GM12872 (cell line): Measurements from ENCODE around the gene AGBL4.

ENCODE experiments used
- TF ChIP-seq, protein P1 (sequence below): IDR thresholded peaks from 3 replicates; pipeline ENCODE4 v1.5.1; 2011; ENCODE audit warnings: low read depth, mild to moderate bottlenecking, low read length, moderate library complexity; ENCODE audit not compliant: insufficient read depth

The AGBL4 gene

GRCh38 chr1:48563021-48563420, 1460.7 kb downstream of the AGBL4 start:
- TF ChIP-seq, protein P1, sequence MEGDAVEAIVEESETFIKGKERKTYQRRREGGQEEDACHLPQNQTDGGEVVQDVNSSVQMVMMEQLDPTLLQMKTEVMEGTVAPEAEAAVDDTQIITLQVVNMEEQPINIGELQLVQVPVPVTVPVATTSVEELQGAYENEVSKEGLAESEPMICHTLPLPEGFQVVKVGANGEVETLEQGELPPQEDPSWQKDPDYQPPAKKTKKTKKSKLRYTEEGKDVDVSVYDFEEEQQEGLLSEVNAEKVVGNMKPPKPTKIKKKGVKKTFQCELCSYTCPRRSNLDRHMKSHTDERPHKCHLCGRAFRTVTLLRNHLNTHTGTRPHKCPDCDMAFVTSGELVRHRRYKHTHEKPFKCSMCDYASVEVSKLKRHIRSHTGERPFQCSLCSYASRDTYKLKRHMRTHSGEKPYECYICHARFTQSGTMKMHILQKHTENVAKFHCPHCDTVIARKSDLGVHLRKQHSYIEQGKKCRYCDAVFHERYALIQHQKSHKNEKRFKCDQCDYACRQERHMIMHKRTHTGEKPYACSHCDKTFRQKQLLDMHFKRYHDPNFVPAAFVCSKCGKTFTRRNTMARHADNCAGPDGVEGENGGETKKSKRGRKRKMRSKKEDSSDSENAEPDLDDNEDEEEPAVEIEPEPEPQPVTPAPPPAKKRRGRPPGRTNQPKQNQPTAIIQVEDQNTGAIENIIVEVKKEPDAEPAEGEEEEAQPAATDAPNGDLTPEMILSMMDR: no peak

- TF ChIP-seq, protein P1: no peak
Observed at GRCh38 chr1:48561444-48561843, 1462.3 kb downstream of the AGBL4 start.

GRCh38 chr1:48560577-48560976, 1463.2 kb downstream of the AGBL4 start:
- TF ChIP-seq, protein P1: no peak

DNA sequence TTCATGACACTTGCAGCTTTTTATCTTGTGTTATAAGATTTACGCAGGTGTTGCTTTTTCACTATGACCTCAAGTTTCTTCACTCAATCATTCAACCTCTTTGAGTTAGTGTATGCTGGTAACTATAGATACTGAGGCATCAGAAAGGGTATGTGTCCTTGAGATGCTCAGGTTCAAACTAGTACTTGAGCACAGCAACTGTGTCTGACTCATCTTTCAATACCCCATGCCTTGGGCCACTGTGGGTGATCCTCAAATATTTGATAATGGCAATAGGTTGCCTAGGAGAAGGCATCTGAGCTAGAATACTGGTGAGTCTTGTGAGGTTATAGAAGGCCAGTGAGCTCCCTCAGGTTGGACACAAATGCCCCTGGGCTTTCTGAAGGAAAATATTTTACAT, 1463.6 kb downstream of the AGBL4 start:
- TF ChIP-seq, protein P1: no peak

DNA sequence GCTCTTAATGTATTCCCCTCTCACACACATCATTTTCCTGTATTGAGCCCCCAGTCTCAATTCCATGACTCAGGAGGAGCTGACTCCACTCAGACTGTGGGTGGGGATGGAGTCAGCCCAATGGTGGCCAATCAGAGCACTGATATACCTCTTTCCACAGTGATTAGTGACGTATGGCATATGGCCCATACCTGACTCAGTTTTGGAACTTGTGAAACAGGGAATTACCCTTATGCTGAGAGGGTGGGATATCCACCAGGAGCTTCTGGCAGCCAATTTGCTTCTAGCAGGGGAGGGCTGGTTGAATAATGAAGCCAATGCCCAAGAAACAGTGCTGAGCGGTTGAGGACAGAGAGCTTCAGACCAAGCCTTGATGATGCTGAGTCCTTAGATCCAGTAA, 1465.4 kb downstream of the AGBL4 start:
- TF ChIP-seq, protein P1: no peak

DNA sequence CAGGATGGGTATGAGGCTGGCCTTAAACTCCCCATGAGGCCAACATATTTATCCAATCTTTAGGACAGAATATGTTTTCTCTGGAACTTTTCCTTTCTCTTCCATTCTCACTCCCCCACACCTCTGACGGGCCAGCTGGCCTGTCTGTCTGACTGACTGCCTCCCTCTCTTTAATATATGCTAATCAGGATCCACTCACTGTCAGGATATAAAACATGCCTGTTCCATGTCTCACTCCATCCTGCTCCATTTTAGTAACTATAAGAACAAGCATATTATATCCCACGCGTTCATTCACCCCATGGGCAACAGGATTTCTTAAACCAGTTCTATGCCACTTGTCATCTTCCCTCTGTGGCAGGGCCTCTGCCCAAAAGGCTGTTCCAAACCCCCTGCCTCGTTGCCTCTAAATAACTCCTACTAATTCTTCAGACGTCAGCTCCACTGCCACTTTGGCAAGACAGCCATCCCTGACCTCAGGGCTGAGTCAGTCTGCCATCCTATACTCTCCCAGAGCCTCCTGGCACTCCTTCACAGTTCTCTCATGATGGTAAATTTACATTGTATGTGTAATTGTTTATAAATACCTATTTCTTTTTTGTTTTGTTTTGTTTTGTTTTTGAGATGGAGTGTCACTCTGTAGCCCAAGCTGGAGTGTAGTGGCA, 1467.4 kb downstream of the AGBL4 start:
- TF ChIP-seq, protein P1: no peak

DNA sequence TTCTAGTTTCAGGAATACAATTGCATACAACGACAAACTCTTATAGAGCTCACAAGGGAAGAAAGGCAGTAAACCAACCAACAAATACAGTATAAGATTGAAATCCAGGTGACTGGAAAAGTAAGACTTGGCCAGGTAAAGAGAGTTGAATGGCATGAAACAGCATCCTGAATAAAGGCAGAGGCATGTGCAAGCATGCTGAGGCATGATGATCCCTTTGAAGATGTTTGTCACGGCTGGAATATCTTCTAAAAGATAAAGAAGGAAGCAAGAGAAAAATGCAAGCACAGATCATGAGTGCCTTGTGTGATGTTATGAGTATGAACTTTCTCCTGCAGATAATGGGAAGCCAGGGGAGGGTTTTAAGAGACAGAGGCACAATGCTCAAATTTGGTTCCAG, 1468.5 kb downstream of the AGBL4 start:
- TF ChIP-seq, protein P1: no peak
